OCI-M2 (cell line): ENCODE measurements around the gene ZNF324.
"Not testable (repeated sequence)": the region's sequence is repeated elsewhere in the genome, so short reads cannot be mapped to it uniquely, and the experiment has no call there.

ENCODE experiments used
- DNase-seq: peaks from one replicate; lab custom pipeline; 2025; ENCODE audit not compliant: unreplicated experiment; lab: John Stamatoyannopoulos, UW

ZNF324 gene

GRCh38 chr19:58498316-58499020 is 31.6 kb downstream of the ZNF324 start:
- no peak for DNase-seq

- DNase-seq: peak; percentile 93
Measured at GRCh38 chr19:58499021-58499927, 32.4 kb downstream of the ZNF324 start.

- no peak for DNase-seq
Measured at GRCh38 chr19:58500242-58500641, 33.4 kb downstream of the ZNF324 start.

GRCh38 chr19:58507602-58508223 is 40.8 kb downstream of the ZNF324 start:
- DNase-seq: not testable (repeated sequence)

- DNase-seq: peak; percentile 74
Measured at GRCh38 chr19:58509731-58510083, 42.8 kb downstream of the ZNF324 start.

- no peak for DNase-seq
Measured at GRCh38 chr19:58510084-58510862, 43.4 kb downstream of the ZNF324 start.

GRCh38 chr19:58511353-58512208 is 44.7 kb downstream of the ZNF324 start, which contains the start of gene SLC27A5:
SLC27A5 (minus strand) TSS chr19:58511992; CDS start chr19:58511955, 37 bp downstream.
- DNase-seq: no peak

GRCh38 chr19:58513213-58513693 is 46.4 kb downstream of the ZNF324 start:
- DNase-seq: no peak

GRCh38 chr19:58513694-58514563 is 47.0 kb downstream of the ZNF324 start:
- no peak for DNase-seq

- no peak for DNase-seq
Measured at GRCh38 chr19:58514564-58515022, 47.7 kb downstream of the ZNF324 start.

GRCh38 chr19:58515259-58515658 is 48.4 kb downstream of the ZNF324 start:
- DNase-seq: no peak

GRCh38 chr19:58516246-58516836 is 49.5 kb downstream of the ZNF324 start:
- no peak for DNase-seq

GRCh38 chr19:58516964-58517833 is 50.3 kb downstream of the ZNF324 start:
- no peak for DNase-seq

GRCh38 chr19:58518256-58519086 is 51.6 kb downstream of the ZNF324 start:
- DNase-seq: no peak

GRCh38 chr19:58519087-58519354 is 52.1 kb downstream of the ZNF324 start:
- DNase-seq: no peak

GRCh38 chr19:58519355-58520256 is 52.7 kb downstream of the ZNF324 start, which contains the start of gene ZBTB45:
ZBTB45 (minus strand) TSS chr19:58519810; CDS start chr19:58517673, 2,137 bp downstream.
- DNase-seq: peak; percentile 89
